OCI-LY7 (cell line): Measurements from ENCODE around the gene HID1. TPM values are rescaled to one million over a fixed set of nuclear protein-coding genes. Genes with fewer than 3 reads are reported as not detected.

Experiments used
- BruUV-seq: library from RNA; stranded (reverse); fragments of 400-500 nt; replicated peaks from 2 replicates; lab custom pipeline; 2021; lab: Mats Ljungman, UMichigan
- CTCF ChIA-PET: fragments of 300-600 bp; sonication (Branson Sonifier 250); formaldehyde crosslinking; loops from one replicate; lab custom pipeline; 2022; ENCODE audit warnings: antibody characterized with exemption; ENCODE audit not compliant: unreplicated experiment; lab: Charles Lee
- POLR2A ChIA-PET: fragments of 300-600 bp; sonication (Branson Sonifier 250); formaldehyde crosslinking; loops from one replicate; lab custom pipeline; 2022; ENCODE audit warnings: antibody characterized with exemption; lab: Charles Lee
- DNase-seq: peaks from one replicate; pipeline ENCODE4 v3.0.0-alpha.2; 2015; ENCODE audit warnings: low spot score
- H2AFZ ChIP-seq: fragments of 200-600 bp; sonication (generic), shearing (Covaris generic); 2 replicates; pipeline ENCODE4 v1.6.1; 2014; ENCODE audit warnings: mild to moderate bottlenecking, antibody characterized with exemption, low read length, moderate library complexity
- H3K27ac ChIP-seq: fragments of 200-600 bp; sonication (generic); 2 replicates; pipeline ENCODE4 v1.5.1; 2014; ENCODE audit warnings: mixed run types, low read depth, mild to moderate bottlenecking, moderate library complexity, low read length, inconsistent platforms; ENCODE audit not compliant: poor library complexity, severe bottlenecking
- H3K36me3 ChIP-seq: fragments of 200-600 bp; sonication (generic); 2 replicates; pipeline ENCODE4 v1.6.1; 2014; ENCODE audit warnings: mild to moderate bottlenecking, antibody characterized with exemption, low read length, moderate library complexity, mixed read lengths; ENCODE audit not compliant: insufficient read depth
- H3K4me1 ChIP-seq: fragments of 200-600 bp; sonication (generic); 2 replicates; pipeline ENCODE4 v1.5.1; 2014; ENCODE audit warnings: mild to moderate bottlenecking, low read length; ENCODE audit not compliant: insufficient read depth, poor library complexity, severe bottlenecking
- H3K4me2 ChIP-seq: fragments of 200-600 bp; sonication (generic); 2 replicates; pipeline ENCODE4 v1.6.1; 2014; ENCODE audit warnings: mild to moderate bottlenecking, low read length
- H3K4me3 ChIP-seq: fragments of 200-600 bp; sonication (generic); 2 replicates; pipeline ENCODE4 v1.5.1; 2014; ENCODE audit warnings: mild to moderate bottlenecking, low read depth, low read length; ENCODE audit not compliant: poor library complexity, severe bottlenecking
- H3K79me2 ChIP-seq: fragments of 200-600 bp; sonication (generic); 2 replicates; pipeline ENCODE4 v1.6.1; 2016; ENCODE audit warnings: low read depth, mild to moderate bottlenecking, low read length, moderate library complexity, mixed read lengths; ENCODE audit not compliant: insufficient read depth
- H3K9me2 ChIP-seq: fragments of 200-600 bp; sonication (generic); 2 replicates; pipeline ENCODE4 v1.6.1; 2016; ENCODE audit warnings: mild to moderate bottlenecking, low read length, mixed read lengths; ENCODE audit not compliant: insufficient read depth
- H3K9me3 ChIP-seq: fragments of 200-600 bp; sonication (generic); 2 replicates; pipeline ENCODE4 v1.6.1; 2014; ENCODE audit warnings: mild to moderate bottlenecking, mixed run types, low read length, mixed read lengths
- H4K20me1 ChIP-seq: fragments of 200-600 bp; sonication (generic); 2 replicates; pipeline ENCODE4 v1.6.1; 2014; ENCODE audit warnings: mild to moderate bottlenecking, antibody characterized with exemption, low read length, moderate library complexity, mixed read lengths; ENCODE audit not compliant: insufficient read depth
- CTCF ChIP-seq: fragments of 200-600 bp; sonication (generic); conservative IDR thresholded peaks from 2 replicates; pipeline ENCODE4 v1.5.1; 2014; ENCODE audit warnings: mild to moderate bottlenecking, antibody characterized with exemption, low read length, moderate library complexity, mixed read lengths
- EZH2phosphoT487 ChIP-seq: fragments of 200-600 bp; sonication (generic); IDR thresholded peaks from 2 replicates; pipeline ENCODE4 v1.6.1; 2018; ENCODE audit warnings: low read depth, borderline replicate concordance, mild to moderate bottlenecking, mixed run types, antibody characterized with exemption, low read length, moderate library complexity, mixed read lengths
- intact Hi-C: fragments of 100-400 bp; cut with micrococcal nuclease; formaldehyde crosslinking; loops from one replicate; pipeline ENCODE4 v1.10.0; 2022; ENCODE audit not compliant: unreplicated experiment
- total RNA-seq, 2 experiments: library from RNA; depleted of rRNA in 1 of 2; stranded (reverse); fragments of >200 nt in 1 of 2; shearing (Covaris generic) in 1 of 2; gene quantifications; 2 replicates each; pipeline ENCODE4 v1.2.3, GENCODE V29; 2014 to 2022

Gene HID1
- total RNA-seq, 2 experiments from 2014 or later: 0.35 to 8.5 TPM

- no peaks in the 10 kb centered on the region for H4K20me1 ChIP-seq
- no peak overlapping the region for H3K4me2 ChIP-seq
- intact Hi-C loops: no loop called here
- no peaks in the 10 kb centered on the region for H3K9me3 ChIP-seq
- BruUV-seq: no TSS peak
- no peaks in the 10 kb centered on the region for H3K9me2 ChIP-seq
- CTCF ChIA-PET: no interaction called here
- H3K79me2 ChIP-seq: no peaks in the 10 kb centered on the region
- no peak overlapping the region for H3K4me3 ChIP-seq
- H2AFZ ChIP-seq: no peak overlapping the region
- no peak overlapping the region for H3K27ac ChIP-seq
- H3K4me1 ChIP-seq: no peaks in the 10 kb centered on the region
- DNase-seq: no peak
- no peak for TF ChIP-seq CTCF
- POLR2A ChIA-PET: interaction anchor here (0.5 kb wide), 1 partner anchor 71 kb away, joined by 3 read pairs; no protein-coding TSS in a partner anchor
- H3K36me3 ChIP-seq: no peaks in the 10 kb centered on the region
These were observed 19.3 kb downstream of the HID1 start for GRCh38 chr17:74953134-74953687.

- BruUV-seq: no TSS peak
- no peak for DNase-seq
- Histone ChIP-seq H3K4me1 (no peaks in the 10 kb centered on the region), H3K9me3 (no peaks in the 10 kb centered on the region), H2AFZ (no peak overlapping the region), H3K27ac (no peak overlapping the region), H3K4me3 (no peak overlapping the region), H4K20me1 (no peaks in the 10 kb centered on the region), H3K4me2 (no peak overlapping the region), H3K36me3 (no peaks in the 10 kb centered on the region), H3K9me2 (no peaks in the 10 kb centered on the region), H3K79me2 (no peaks in the 10 kb centered on the region)
- POLR2A ChIA-PET: no interaction called here
- intact Hi-C loops: no loop called here
- no peak for TF ChIP-seq EZH2phosphoT487
- CTCF ChIA-PET: no interaction called here
These were observed 20.0 kb downstream of the HID1 start for GRCh38 chr17:74952431-74953133.

GRCh38 chr17:74951680-74952421, 20.7 kb downstream of the HID1 start:
- Histone ChIP-seq H3K9me2 (no peaks in the 10 kb centered on the region), H4K20me1 (no peaks in the 10 kb centered on the region), H3K9me3 (no peaks in the 10 kb centered on the region), H3K4me2 (no peak overlapping the region), H2AFZ (no peak overlapping the region), H3K79me2 (no peaks in the 10 kb centered on the region), H3K36me3 (no peaks in the 10 kb centered on the region), H3K4me3 (no peak overlapping the region), H3K27ac (no peak overlapping the region), H3K4me1 (no peaks in the 10 kb centered on the region)
- TF ChIP-seq CTCF (no peak), EZH2phosphoT487 (no peak)
- intact Hi-C loops: no loop called here
- no TSS peak for BruUV-seq
- ChIA-PET POLR2A (no interaction called here), CTCF (no interaction called here)
- no peak for DNase-seq
